ENCODE data around the gene EXOC1. TPM values are rescaled to one million over a fixed set of nuclear protein-coding genes. Genes with fewer than 3 reads are reported as not detected.

EXOC1 gene
- 10 to 100 TPM; 21.7 to 22.2 TPM for total RNA-seq

- DNase-seq: peak; percentile 98
- Mint-ChIP-seq H3K36me3 (peaks cover 14% of the 10 kb centered on the region), H3K4me3 (peak within 1 kb of the TSS; percentile 33), H3K27ac (peak within 1 kb of the TSS; percentile 84), H3K9me3 (no peaks in the 10 kb centered on the region), H3K4me1 (peaks cover 28% of the 10 kb centered on the region), H3K27me3 (no peaks in the 10 kb centered on the region)
These were observed at the start of gene EXOC1 for GRCh38 chr4:55853484-55854046. Gene EXOC1 (plus strand): TSS chr4:55853648. CDS start chr4:55858324, 4,676 bp downstream.

- Mint-ChIP-seq H3K4me1 (no peaks in the 10 kb centered on the region), H3K27me3 (no peaks in the 10 kb centered on the region), H3K27ac (no peak overlapping the region), H3K9me3 (peaks cover 2% of the 10 kb centered on the region), H3K4me3 (no peak overlapping the region), H3K36me3 (no peaks in the 10 kb centered on the region)
- DNase-seq: no peak
These were observed 45.9 kb upstream of the EXOC1 start for GRCh38 chr4:55807556-55807955.

GRCh38 chr4:55808186-55808585, 45.3 kb upstream of the EXOC1 start:
- Mint-ChIP-seq H3K4me1 (no peaks in the 10 kb centered on the region), H3K36me3 (no peaks in the 10 kb centered on the region), H3K9me3 (peaks cover 2% of the 10 kb centered on the region), H3K27me3 (no peaks in the 10 kb centered on the region), H3K27ac (no peak overlapping the region), H3K4me3 (no peak overlapping the region)
- no peak for DNase-seq

GRCh38 chr4:55808632-55809031, 44.8 kb upstream of the EXOC1 start:
- DNase-seq: no peak
- Mint-ChIP-seq H3K4me1 (no peaks in the 10 kb centered on the region), H3K27ac (no peak overlapping the region), H3K4me3 (no peak overlapping the region), H3K9me3 (peaks cover 2% of the 10 kb centered on the region), H3K36me3 (no peaks in the 10 kb centered on the region), H3K27me3 (no peaks in the 10 kb centered on the region)

- Mint-ChIP-seq H3K27ac (no peak overlapping the region), H3K9me3 (no peaks in the 10 kb centered on the region), H3K27me3 (peaks cover 17% of the 10 kb centered on the region), H3K4me1 (peaks cover 5% of the 10 kb centered on the region), H3K4me3 (no peak overlapping the region), H3K36me3 (no peaks in the 10 kb centered on the region)
- DNase-seq: no peak
These were observed 35.8 kb upstream of the EXOC1 start for GRCh38 chr4:55817691-55818090.

- Mint-ChIP-seq H3K27me3 (peaks cover 17% of the 10 kb centered on the region), H3K4me3 (peak within 1 kb of the TSS; percentile 58), H3K36me3 (no peaks in the 10 kb centered on the region), H3K4me1 (peaks cover 5% of the 10 kb centered on the region), H3K27ac (no peak within 1 kb of the TSS), H3K9me3 (no peaks in the 10 kb centered on the region)
- DNase-seq: peak; percentile 3
These were observed 33.8 kb upstream of the EXOC1 start, which contains the start of gene EXOC1L for GRCh38 chr4:55819634-55820033. Gene EXOC1L (plus strand): TSS chr4:55819790. CDS start chr4:55820027, 237 bp downstream.

GRCh38 chr4:55820279-55820678, 33.2 kb upstream of the EXOC1 start:
- Mint-ChIP-seq H3K9me3 (no peaks in the 10 kb centered on the region), H3K36me3 (no peaks in the 10 kb centered on the region), H3K4me1 (peaks cover 5% of the 10 kb centered on the region), H3K27me3 (peaks cover 17% of the 10 kb centered on the region), H3K4me3 (no peak overlapping the region), H3K27ac (no peak overlapping the region)
- no peak for DNase-seq

GRCh38 chr4:55822329-55822728, 31.1 kb upstream of the EXOC1 start:
- no peak overlapping the region for H3K4me3 Mint-ChIP-seq
- H3K4me1 Mint-ChIP-seq: peaks cover 10% of the 10 kb centered on the region
- H3K36me3 Mint-ChIP-seq: no peaks in the 10 kb centered on the region
- H3K27ac Mint-ChIP-seq: no peak overlapping the region
- H3K27me3 Mint-ChIP-seq: peaks cover 17% of the 10 kb centered on the region
- H3K9me3 Mint-ChIP-seq: no peaks in the 10 kb centered on the region
- DNase-seq: no peak

- Mint-ChIP-seq H3K4me3 (no peak overlapping the region), H3K27me3 (peaks cover 17% of the 10 kb centered on the region), H3K4me1 (peaks cover 5% of the 10 kb centered on the region), H3K27ac (no peak overlapping the region), H3K36me3 (no peaks in the 10 kb centered on the region), H3K9me3 (no peaks in the 10 kb centered on the region)
- no peak for DNase-seq
These were observed 28.6 kb upstream of the EXOC1 start for GRCh38 chr4:55824865-55825264.

- no peak overlapping the region for H3K27ac Mint-ChIP-seq
- H3K9me3 Mint-ChIP-seq: no peaks in the 10 kb centered on the region
- no peak for DNase-seq
- no peaks in the 10 kb centered on the region for H3K36me3 Mint-ChIP-seq
- H3K4me1 Mint-ChIP-seq: peaks cover 5% of the 10 kb centered on the region
- H3K27me3 Mint-ChIP-seq: peaks cover 17% of the 10 kb centered on the region
- H3K4me3 Mint-ChIP-seq: no peak overlapping the region
These were observed 26.5 kb upstream of the EXOC1 start for GRCh38 chr4:55826986-55827385.

- H3K27me3 Mint-ChIP-seq: peaks cover 18% of the 10 kb centered on the region
- H3K9me3 Mint-ChIP-seq: no peaks in the 10 kb centered on the region
- H3K4me3 Mint-ChIP-seq: no peak overlapping the region
- H3K36me3 Mint-ChIP-seq: no peaks in the 10 kb centered on the region
- DNase-seq: no peak
- no peak overlapping the region for H3K27ac Mint-ChIP-seq
- peaks cover 5% of the 10 kb centered on the region for H3K4me1 Mint-ChIP-seq
These were observed 25.9 kb upstream of the EXOC1 start for GRCh38 chr4:55827582-55827981.

- peaks cover 5% of the 10 kb centered on the region for H3K4me1 Mint-ChIP-seq
- H3K4me3 Mint-ChIP-seq: no peak overlapping the region
- no peak overlapping the region for H3K27ac Mint-ChIP-seq
- no peak for DNase-seq
- no peaks in the 10 kb centered on the region for H3K9me3 Mint-ChIP-seq
- no peaks in the 10 kb centered on the region for H3K36me3 Mint-ChIP-seq
- peaks cover 22% of the 10 kb centered on the region for H3K27me3 Mint-ChIP-seq
These were observed 23.4 kb upstream of the EXOC1 start for GRCh38 chr4:55830048-55830447.

GRCh38 chr4:55830716-55831115, 22.7 kb upstream of the EXOC1 start:
- DNase-seq: no peak
- Mint-ChIP-seq H3K36me3 (no peaks in the 10 kb centered on the region), H3K27ac (no peak overlapping the region), H3K4me3 (no peak overlapping the region), H3K4me1 (peaks cover 5% of the 10 kb centered on the region), H3K27me3 (peaks cover 25% of the 10 kb centered on the region), H3K9me3 (no peaks in the 10 kb centered on the region)

- Mint-ChIP-seq H3K27me3 (peaks cover 27% of the 10 kb centered on the region), H3K36me3 (no peaks in the 10 kb centered on the region), H3K27ac (no peak overlapping the region), H3K4me1 (no peaks in the 10 kb centered on the region), H3K9me3 (no peaks in the 10 kb centered on the region), H3K4me3 (no peak overlapping the region)
- no peak for DNase-seq
These were observed 19.2 kb upstream of the EXOC1 start for GRCh38 chr4:55834086-55834795.

GRCh38 chr4:55837903-55838302, 15.5 kb upstream of the EXOC1 start:
- Mint-ChIP-seq H3K9me3 (no peaks in the 10 kb centered on the region), H3K36me3 (no peaks in the 10 kb centered on the region), H3K27ac (no peak overlapping the region), H3K4me1 (no peaks in the 10 kb centered on the region), H3K27me3 (peaks cover 13% of the 10 kb centered on the region), H3K4me3 (no peak overlapping the region)
- no peak for DNase-seq

- Mint-ChIP-seq H3K9me3 (no peaks in the 10 kb centered on the region), H3K27me3 (peaks cover 13% of the 10 kb centered on the region)
These were observed 15.1 kb upstream of the EXOC1 start for GRCh38 chr4:55838356-55838755.

More at GRCh38 chr4:55838356-55838755, 15.1 kb upstream of the EXOC1 start:
- no peaks in the 10 kb centered on the region for H3K4me1 Mint-ChIP-seq
- H3K27ac Mint-ChIP-seq: no peak overlapping the region
- H3K36me3 Mint-ChIP-seq: no peaks in the 10 kb centered on the region
- H3K4me3 Mint-ChIP-seq: no peak overlapping the region
- DNase-seq: no peak

Measured in activated naive CD8-positive, alpha-beta T cell treated with anti-CD3 and anti-CD28 coated beads for 36 hours (primary cell).